Astrocyte of the spinal cord (primary cell): Measurements from ENCODE around the gene SLC28A1.
"Not testable (repeated sequence)": the region's sequence is repeated elsewhere in the genome, so short reads cannot be mapped to it uniquely, and the experiment has no call there.

Experiments used
- DNase-seq: peaks from one replicate; pipeline ENCODE4 v3.0.0; 2011; ENCODE audit warnings: low read depth, low spot score
- H3K4me3 ChIP-seq: 2 replicates; pipeline ENCODE4 v1.5.1; 2011; ENCODE audit warnings: low read depth, mild to moderate bottlenecking, low read length, moderate library complexity
- CTCF ChIP-seq: IDR thresholded peaks from 2 replicates; pipeline ENCODE4 v1.5.1; 2012; ENCODE audit warnings: low read depth, mild to moderate bottlenecking, low read length, inconsistent platforms
- in situ Hi-C: cut with HindIII; loops from 2 replicates; pipeline ENCODE4 v1.10.0; 2017; ENCODE audit warnings: low sequenced_read_pairs

The SLC28A1 gene

GRCh38 chr15:84840741-84841429 is 43.6 kb upstream of the SLC28A1 start:
- H3K4me3 ChIP-seq = no peak overlapping the region
- DNase-seq = peak; percentile 32
- TF ChIP-seq CTCF = no peak
- in situ Hi-C loops = no loop called here

- DNase-seq = no peak
- no peak overlapping the region for H3K4me3 ChIP-seq
- in situ Hi-C loops = no loop called here
- TF ChIP-seq CTCF = no peak
These were observed 41.7 kb upstream of the SLC28A1 start for GRCh38 chr15:84842781-84843180.

- DNase-seq = no peak
- no peak for TF ChIP-seq CTCF
- in situ Hi-C loops = no loop called here
- H3K4me3 ChIP-seq = no peak overlapping the region
These were observed 39.5 kb upstream of the SLC28A1 start for GRCh38 chr15:84844964-84845363.

- H3K4me3 ChIP-seq, in situ Hi-C loops: not testable (repeated sequence)
- peak; percentile 60 for TF ChIP-seq CTCF
- peak; percentile 60 for DNase-seq
These were observed 38.8 kb upstream of the SLC28A1 start for GRCh38 chr15:84845631-84846030.

- no peak for DNase-seq
- TF ChIP-seq CTCF = no peak
- in situ Hi-C loops = no loop called here
- H3K4me3 ChIP-seq = no peak overlapping the region
These were observed 38.2 kb upstream of the SLC28A1 start for GRCh38 chr15:84846269-84846668.

- TF ChIP-seq CTCF = no peak
- H3K4me3 ChIP-seq = no peak overlapping the region
- no peak for DNase-seq
- in situ Hi-C loops = no loop called here
These were observed 37.1 kb upstream of the SLC28A1 start for GRCh38 chr15:84847382-84847781.
